ENCODE data around the gene ZNF839.
"Not testable (repeated sequence)": the region's sequence is repeated elsewhere in the genome, so short reads cannot be mapped to it uniquely, and the experiment has no call there.

Gene ZNF839

GRCh38 chr14:102319351-102320032 lies at the start of gene ZNF839:
ZNF839 (plus strand) TSS chr14:102319746; CDS start chr14:102319766, 20 bp downstream.
- peak; percentile 59 for DNase-seq (ENCODE audit: low read depth)
- peak within 1 kb of the TSS; percentile 72 for H3K4me3 ChIP-seq (ENCODE audit: low read depth, low read length)

- DNase-seq (ENCODE audit: low read depth) = no peak
- no peak overlapping the region for H3K4me3 ChIP-seq (ENCODE audit: low read depth, low read length)
These were observed 47.2 kb upstream of the ZNF839 start for GRCh38 chr14:102272392-102272791.

- DNase-seq (ENCODE audit: low read depth) = no peak
- H3K4me3 ChIP-seq (ENCODE audit: low read depth, low read length) = no peak overlapping the region
These were observed 43.7 kb upstream of the ZNF839 start for GRCh38 chr14:102275866-102276265.

DNA sequence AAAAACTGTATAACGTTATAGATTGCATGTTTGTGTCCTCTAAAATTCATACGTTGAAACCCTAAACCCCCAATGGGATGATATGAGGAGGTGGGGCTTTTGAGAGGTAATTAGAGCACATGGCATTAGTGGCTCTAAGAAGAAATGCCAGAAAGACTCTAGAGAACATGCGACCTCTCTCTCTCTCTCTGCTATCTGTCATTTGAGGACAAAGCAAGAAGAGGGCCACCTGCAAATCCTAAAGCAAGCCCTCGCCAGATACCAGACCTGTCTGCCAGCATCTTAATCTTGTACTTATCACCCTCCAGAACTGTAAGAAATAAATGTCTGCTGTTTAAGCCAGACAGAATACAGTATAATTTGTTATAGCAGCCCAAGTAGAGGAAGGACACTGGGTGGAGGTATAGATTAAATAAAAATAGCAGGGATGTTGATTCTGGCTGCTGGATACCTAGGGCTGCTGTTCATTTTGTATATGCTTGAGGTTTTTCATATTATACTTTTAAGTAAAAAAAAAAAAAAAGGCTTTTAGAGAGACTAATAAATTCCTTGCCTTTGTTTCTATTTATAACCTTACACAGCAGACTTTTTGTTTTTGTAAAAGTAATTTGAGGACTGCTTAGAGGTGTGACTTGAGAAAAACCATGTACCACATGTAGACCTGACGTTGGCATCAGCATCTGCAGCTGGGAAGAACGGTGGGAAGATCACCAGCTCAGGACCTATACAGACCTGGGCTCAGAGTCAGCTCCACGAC lies 41.5 kb upstream of the ZNF839 start:
- DNase-seq (ENCODE audit: low read depth) = no peak
- H3K4me3 ChIP-seq (ENCODE audit: low read depth, low read length) = no peak overlapping the region

DNA sequence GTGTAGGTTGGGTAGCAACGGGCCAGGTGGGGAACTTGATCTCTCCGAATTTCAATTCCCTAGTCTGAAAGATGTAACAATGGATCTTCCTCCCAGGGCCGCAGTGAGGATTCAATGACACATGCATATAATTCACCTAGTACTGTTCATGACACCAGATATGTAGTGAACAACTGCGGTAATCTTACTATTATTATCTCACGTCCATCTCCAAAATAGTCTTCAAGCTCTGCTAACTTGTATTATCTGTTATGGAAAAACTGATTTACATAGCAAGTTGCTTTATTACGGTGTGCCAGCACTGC lies 41.0 kb upstream of the ZNF839 start:
- no peak for DNase-seq (ENCODE audit: low read depth)

GRCh38 chr14:102279282-102279681 lies 40.3 kb upstream of the ZNF839 start:
- DNase-seq (ENCODE audit: low read depth) = no peak
- H3K4me3 ChIP-seq (ENCODE audit: low read depth, low read length) = no peak overlapping the region

More for the DNA sequence above, 41.0 kb upstream of the ZNF839 start:
- no peak overlapping the region for H3K4me3 ChIP-seq (ENCODE audit: low read depth, low read length)

DNA sequence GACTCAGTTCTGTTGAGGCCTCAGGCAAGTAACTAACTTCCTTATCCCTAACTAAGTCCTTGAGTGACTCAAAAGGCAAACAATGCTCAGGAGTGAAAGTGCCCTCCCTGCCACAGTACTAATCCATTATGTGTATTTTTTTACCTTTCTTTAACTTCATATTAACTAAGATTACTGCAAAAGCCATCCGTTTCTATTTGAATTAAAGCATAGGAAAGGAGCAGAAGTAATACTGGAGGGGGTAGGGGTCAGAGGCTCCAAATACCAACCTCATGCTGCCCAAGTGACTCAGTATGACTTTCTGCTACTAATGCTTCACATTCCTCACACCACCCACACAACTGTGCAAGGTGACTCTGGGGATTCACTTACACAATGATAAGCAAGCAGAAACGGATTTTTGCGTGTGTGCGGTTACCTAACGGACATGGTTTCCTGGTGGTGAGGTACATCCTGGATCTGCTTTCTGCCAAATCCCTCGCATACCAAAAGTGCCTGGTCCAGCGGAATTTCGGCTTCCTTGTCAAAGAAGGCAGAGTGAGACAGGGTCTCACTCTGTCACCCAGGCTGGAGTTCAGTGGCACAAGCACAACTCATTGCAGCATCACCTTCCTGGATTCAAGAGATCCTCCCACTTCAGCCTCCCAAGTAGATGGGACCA lies 39.7 kb upstream of the ZNF839 start:
- peak; percentile 100 for DNase-seq (ENCODE audit: low read depth)
- no peak overlapping the region for H3K4me3 ChIP-seq (ENCODE audit: low read depth, low read length)

DNA sequence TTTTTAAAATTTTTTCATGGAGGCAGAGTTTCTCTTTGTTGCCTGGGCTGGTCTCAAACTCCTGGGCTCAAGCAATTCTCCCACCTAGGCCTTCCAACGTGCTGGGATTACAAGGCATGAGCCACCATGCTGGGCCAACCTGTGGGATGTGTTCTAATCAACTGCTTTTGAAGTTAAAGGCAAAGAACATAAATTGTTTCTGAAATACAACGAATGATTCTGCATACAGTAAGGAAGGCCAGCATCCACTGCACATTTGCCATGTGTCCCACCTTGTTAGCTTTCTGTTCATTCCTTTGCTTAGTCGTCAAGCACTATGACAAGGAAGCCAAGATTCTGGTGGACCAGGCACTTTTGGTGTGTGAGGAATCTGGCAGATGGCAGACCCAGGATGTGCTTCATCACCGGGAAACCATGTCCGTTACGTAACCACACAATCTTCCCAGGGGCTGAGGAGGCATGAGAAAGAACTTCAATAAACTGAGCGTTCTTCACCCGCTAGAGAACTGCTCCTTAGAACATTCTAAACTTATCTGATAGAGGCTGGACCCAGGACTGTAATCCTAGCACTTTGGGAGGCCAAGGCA lies 39.1 kb upstream of the ZNF839 start:
- DNase-seq (ENCODE audit: low read depth) = peak; percentile 98
- H3K4me3 ChIP-seq (ENCODE audit: low read depth, low read length) = no peak overlapping the region

- DNase-seq (ENCODE audit: low read depth) = no peak
- H3K4me3 ChIP-seq (ENCODE audit: low read depth, low read length) = no peak overlapping the region
These were observed 36.6 kb upstream of the ZNF839 start for GRCh38 chr14:102282751-102283465.

DNA sequence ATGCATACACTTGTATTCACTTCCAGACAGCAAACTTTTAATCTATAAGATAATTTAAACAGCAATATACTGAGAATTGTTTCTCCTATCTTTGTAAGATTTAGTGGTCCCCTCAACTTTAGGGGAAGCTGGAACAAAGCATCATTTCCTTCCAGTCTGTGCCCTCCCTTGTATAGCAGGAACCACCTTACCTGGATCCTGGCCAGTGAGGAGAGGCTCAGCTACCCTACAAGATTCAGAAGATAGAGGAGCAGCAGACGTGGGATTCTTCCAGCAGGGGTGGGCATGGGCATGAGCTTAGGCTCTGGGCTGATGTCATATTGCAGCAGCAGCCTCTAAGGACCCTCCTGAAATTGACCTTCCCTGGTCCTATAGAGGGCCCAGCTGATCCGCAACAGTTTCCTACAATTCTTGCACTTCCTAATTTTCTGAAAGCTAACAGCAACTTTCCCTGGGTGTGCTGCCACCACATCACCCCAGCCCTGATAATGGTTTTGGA lies 35.9 kb upstream of the ZNF839 start:
- DNase-seq (ENCODE audit: low read depth) = no peak
- H3K4me3 ChIP-seq (ENCODE audit: low read depth, low read length) = no peak overlapping the region

GRCh38 chr14:102285106-102285505 lies 34.4 kb upstream of the ZNF839 start:
- DNase-seq (ENCODE audit: low read depth) = no peak
- H3K4me3 ChIP-seq (ENCODE audit: low read depth, low read length) = no peak overlapping the region

DNA sequence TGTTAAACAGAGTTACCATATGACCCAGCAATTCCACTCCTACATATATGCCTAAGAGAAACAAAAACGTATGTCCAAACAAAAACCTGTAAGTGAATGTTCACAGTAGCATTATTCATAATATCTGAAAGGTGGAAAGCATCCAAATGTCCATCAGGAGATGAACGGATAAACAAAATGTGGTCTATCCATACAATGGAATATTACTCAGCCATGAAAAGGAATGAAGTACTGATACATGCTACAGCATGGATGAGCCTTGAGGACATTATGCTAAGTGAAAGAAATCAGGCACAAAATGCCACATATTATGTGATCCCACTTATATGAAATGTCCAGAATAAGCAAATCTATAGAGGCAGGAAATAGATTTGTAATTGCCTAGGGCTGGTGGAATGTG lies 31.4 kb upstream of the ZNF839 start:
- no peak for DNase-seq (ENCODE audit: low read depth)
- H3K4me3 ChIP-seq (ENCODE audit: low read depth, low read length) = no peak overlapping the region

GRCh38 chr14:102292441-102292840 lies 27.1 kb upstream of the ZNF839 start:
- DNase-seq (ENCODE audit: low read depth) = no peak
- no peak overlapping the region for H3K4me3 ChIP-seq (ENCODE audit: low read depth, low read length)

GRCh38 chr14:102293781-102294180 lies 25.8 kb upstream of the ZNF839 start:
- no peak overlapping the region for H3K4me3 ChIP-seq (ENCODE audit: low read depth, low read length)
- no peak for DNase-seq (ENCODE audit: low read depth)

DNA sequence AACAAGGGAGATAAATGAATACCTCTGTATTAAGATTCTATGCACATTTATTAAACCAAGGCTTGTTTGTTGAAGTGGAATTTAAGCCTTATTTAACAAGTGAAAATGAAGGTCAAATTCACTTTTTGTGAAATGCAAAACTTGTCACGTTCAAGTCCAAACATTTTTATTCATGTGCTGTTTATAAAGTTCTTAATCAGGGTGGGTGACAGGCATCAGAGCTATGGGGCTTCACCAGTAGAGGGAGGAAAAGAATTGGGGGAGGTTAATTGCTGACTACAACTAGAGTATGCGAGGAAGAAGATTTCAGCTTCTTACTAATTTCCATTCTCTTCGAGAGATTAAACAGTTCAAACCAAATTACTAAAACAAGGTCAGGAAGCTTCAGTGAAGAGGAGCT lies 24.3 kb upstream of the ZNF839 start:
- no peak overlapping the region for H3K4me3 ChIP-seq (ENCODE audit: low read depth, low read length)
- no peak for DNase-seq (ENCODE audit: low read depth)

DNA sequence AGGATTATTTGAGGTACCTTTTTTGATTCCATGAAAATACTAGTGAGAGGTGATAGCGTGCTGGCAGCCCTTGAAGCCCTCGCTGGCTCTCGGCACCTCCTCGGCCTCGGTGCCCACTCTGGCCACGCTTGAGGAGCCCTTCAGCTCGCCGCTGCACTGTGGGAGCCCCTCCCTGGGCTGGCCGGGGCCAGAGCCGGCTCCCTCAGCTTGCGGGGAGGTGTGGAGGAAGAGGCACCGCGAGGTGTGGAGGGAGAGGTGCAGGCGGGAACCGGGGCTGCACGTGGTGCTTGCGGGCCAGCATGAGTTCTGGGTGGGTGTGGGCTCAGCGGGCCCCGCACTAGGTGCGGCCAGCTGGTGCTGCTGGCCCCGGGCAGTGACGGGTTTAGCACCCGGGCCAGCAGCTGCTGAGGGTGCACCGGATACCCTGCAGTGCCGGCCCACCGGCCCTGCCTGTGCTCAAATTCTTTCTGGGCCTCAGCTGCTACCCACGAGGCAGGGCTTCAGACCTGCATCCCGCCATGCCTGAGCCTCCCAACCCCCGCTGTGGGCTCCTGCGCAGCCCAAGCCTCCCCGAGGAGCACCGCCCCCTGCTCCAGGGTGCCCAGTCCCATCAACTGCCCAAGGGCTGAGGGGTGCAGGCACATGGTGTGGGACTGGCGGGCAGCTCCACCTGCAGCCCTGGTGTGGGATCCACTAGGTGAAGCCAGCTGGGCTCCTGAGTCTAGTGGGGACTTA lies 21.9 kb upstream of the ZNF839 start:
- H3K4me3 ChIP-seq (ENCODE audit: low read depth, low read length) = no peak overlapping the region

DNA sequence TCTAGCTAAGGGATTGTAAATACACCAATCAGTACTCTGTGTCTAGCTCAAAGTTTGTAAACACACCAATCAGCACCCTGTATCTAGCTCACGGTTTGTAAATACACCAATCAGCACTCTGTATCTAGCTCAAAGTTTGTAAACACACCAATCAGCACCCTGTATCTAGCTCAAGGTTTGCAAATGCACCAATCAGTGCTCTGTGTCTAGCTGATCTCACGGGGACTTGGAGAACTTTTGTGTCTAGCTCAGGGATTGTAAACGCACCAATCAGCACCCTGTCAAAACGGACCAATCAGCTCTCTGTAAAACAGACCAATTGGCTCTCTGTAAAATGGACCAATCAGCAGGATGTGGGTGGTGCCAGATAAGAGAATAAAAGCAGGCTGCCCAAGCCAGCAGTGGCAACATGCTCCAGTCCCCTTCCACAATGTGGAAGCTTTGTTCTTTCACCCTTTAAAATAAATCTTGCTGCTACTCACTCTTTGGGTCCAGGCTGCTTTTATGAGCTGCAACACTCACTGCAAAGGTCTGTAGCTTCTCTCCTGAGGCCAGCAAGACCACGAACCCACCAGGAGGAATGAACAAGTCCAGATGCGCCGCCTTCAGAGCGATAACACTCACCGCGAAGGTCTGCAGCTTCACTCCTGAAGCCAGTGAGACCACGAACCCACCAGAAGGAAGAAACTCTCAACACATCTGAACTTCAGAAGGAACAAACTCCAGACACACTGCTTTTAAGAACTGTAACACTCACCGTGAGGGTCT lies 21.1 kb upstream of the ZNF839 start:
- DNase-seq (ENCODE audit: low read depth) = not testable (repeated sequence)

More for the DNA sequence above, 21.9 kb upstream of the ZNF839 start:
- DNase-seq (ENCODE audit: low read depth) = no peak

DNA sequence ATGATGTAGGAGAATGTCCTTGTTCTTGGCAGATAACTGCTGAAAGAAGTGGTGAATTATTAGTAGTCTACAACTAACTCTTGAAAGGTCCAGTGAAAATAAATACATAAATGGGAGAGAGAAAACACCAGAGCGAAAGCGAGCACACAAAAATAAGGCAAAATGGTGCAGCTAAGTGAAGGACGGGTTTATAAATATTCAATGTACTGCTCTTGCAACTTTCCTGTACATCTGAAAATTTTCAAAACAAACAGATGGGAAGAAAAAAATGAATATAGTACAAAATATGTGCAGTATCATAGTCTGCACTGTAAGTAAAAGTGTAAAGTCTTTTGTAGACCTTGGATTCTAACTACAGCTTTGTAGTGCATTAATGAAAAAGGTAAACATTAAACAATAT lies 15.9 kb upstream of the ZNF839 start:
- DNase-seq (ENCODE audit: low read depth) = no peak
- peak overlapping the region; percentile 84 for H3K4me3 ChIP-seq (ENCODE audit: low read depth, low read length)

More for the DNA sequence above, 21.1 kb upstream of the ZNF839 start:
- not testable (repeated sequence) for H3K4me3 ChIP-seq (ENCODE audit: low read depth, low read length)

Measured in skeletal muscle cell (primary cell).